HG03521 (cell line): ENCODE data around the gene BPGM.
A peak's percentile ranks its signal among the peaks of the same experiment; 100 is the strongest.
"Not testable (repeated sequence)": the region's sequence is repeated elsewhere in the genome, so short reads cannot be mapped to it uniquely, and the experiment has no call there.

ENCODE experiments used
- ATAC-seq: cut with Tn5 transposase; IDR thresholded peaks from one replicate; pipeline ENCODE4 v1.9.1; 2021; ENCODE audit warnings: mild to moderate bottlenecking, moderate library complexity; ENCODE audit not compliant: unreplicated experiment

Gene BPGM

GRCh38 chr7:134662166-134662870 is 15.7 kb downstream of the BPGM start:
- ATAC-seq: no peak

- no peak for ATAC-seq
Observed at GRCh38 chr7:134662871-134663205, 16.2 kb downstream of the BPGM start.

- not testable (repeated sequence) for ATAC-seq
Observed at GRCh38 chr7:134665045-134665444, 18.4 kb downstream of the BPGM start.

- ATAC-seq: no peak
Observed at GRCh38 chr7:134667899-134668298, 21.2 kb downstream of the BPGM start.

- no peak for ATAC-seq
Observed at GRCh38 chr7:134669388-134669787, 22.7 kb downstream of the BPGM start.

- peak; percentile 62 for ATAC-seq
Observed at GRCh38 chr7:134669845-134670373, 23.3 kb downstream of the BPGM start.

- ATAC-seq: no peak
Observed at GRCh38 chr7:134671609-134672008, 25.0 kb downstream of the BPGM start.

GRCh38 chr7:134674424-134674823 is 27.8 kb downstream of the BPGM start:
- no peak for ATAC-seq

- no peak for ATAC-seq
Observed at GRCh38 chr7:134676743-134677142, 30.1 kb downstream of the BPGM start.

- no peak for ATAC-seq
Observed at GRCh38 chr7:134678115-134678514, 31.5 kb downstream of the BPGM start.

- no peak for ATAC-seq
Observed at GRCh38 chr7:134679006-134679405, 32.4 kb downstream of the BPGM start.

- ATAC-seq: no peak
Observed at GRCh38 chr7:134684165-134684564, 37.5 kb downstream of the BPGM start.

- no peak for ATAC-seq
Observed at GRCh38 chr7:134685250-134685649, 38.6 kb downstream of the BPGM start.

- ATAC-seq: no peak
Observed at GRCh38 chr7:134686786-134687185, 40.1 kb downstream of the BPGM start.

- ATAC-seq: not testable (repeated sequence)
Observed at GRCh38 chr7:134689550-134689949, 42.9 kb downstream of the BPGM start.

GRCh38 chr7:134690016-134690415 is 43.4 kb downstream of the BPGM start:
- ATAC-seq: no peak

GRCh38 chr7:134690614-134691504 is 44.2 kb downstream of the BPGM start:
- ATAC-seq: no peak

- no peak for ATAC-seq
Observed at GRCh38 chr7:134691546-134692343, 45.1 kb downstream of the BPGM start.

- ATAC-seq: no peak
Observed at GRCh38 chr7:134692344-134692705, 45.7 kb downstream of the BPGM start.

- no peak for ATAC-seq
Observed at GRCh38 chr7:134693256-134693655, 46.6 kb downstream of the BPGM start.

- no peak for ATAC-seq
Observed at GRCh38 chr7:134694299-134694698, 47.6 kb downstream of the BPGM start.
